Muscle of leg (tissue), 16 donors: Measurements from ENCODE around the gene STK32C. TPM values are rescaled to one million over a fixed set of nuclear protein-coding genes. Genes with fewer than 3 reads are reported as not detected.
"Not testable (repeated sequence)": the region's sequence is repeated elsewhere in the genome, so short reads cannot be mapped to it uniquely, and the experiment has no call there.

ENCODE experiments used
- DNase-seq: peaks from one replicate; pipeline ENCODE4 v3.0.0; 2013
- H3K27ac ChIP-seq: one replicate; pipeline ENCODE4 v1.5.1; 2013; ENCODE audit warnings: mild to moderate bottlenecking, low read length, control low read depth
- H3K27me3 ChIP-seq: one replicate; pipeline ENCODE4 v1.6.1; 2013; ENCODE audit warnings: low read length; ENCODE audit not compliant: control insufficient read depth, insufficient read depth
- H3K36me3 ChIP-seq: one replicate; pipeline ENCODE4 v1.6.1; 2013; ENCODE audit warnings: low read length; ENCODE audit not compliant: control insufficient read depth, insufficient read depth
- H3K4me1 ChIP-seq: one replicate; pipeline ENCODE4 v1.6.1; 2013; ENCODE audit warnings: low read length; ENCODE audit not compliant: control insufficient read depth, insufficient read depth
- H3K4me3 ChIP-seq: one replicate; pipeline ENCODE4 v1.5.1; 2013; ENCODE audit warnings: low read length, control low read depth
- H3K9me3 ChIP-seq: replicated peaks from 2 replicates; pipeline ENCODE4 v1.6.1; 2013; ENCODE audit warnings: low read depth, low read length; ENCODE audit not compliant: control insufficient read depth
- WGBS: methylation state at CpG from one replicate; pipeline ENCODE4 v1.1.5; 2013; ENCODE audit warnings: missing lambda C conversion rate; ENCODE audit not compliant: insufficient coverage; 5-methylcytosine and 5-hydroxymethylcytosine counted together
- long read RNA-seq, 11 donors: transcript quantifications; one replicate each; lab custom pipeline, GENCODE V29; 2026
- polyA plus RNA-seq, 8 donors: library from polyadenylated mRNA; unstranded; fragments of 120-200 nt; gene quantifications; one replicate each; pipeline versions ENCODE4 v1.2.1 to v1.2.3, GENCODE V29; 2013; ENCODE audit warnings: inconsistent platforms in 1 of 8, low replicate concordance in 1 of 8; ENCODE audit not compliant: insufficient read length in 8 of 8, insufficient read depth in 1 of 8
- total RNA-seq: library from RNA; stranded (reverse); fragments of 120-200 nt; gene quantifications from one replicate; pipeline ENCODE4 v1.2.4, GENCODE V29; 2013

STK32C gene
- 9.4 TPM for total RNA-seq
- polyA plus RNA-seq, result 10 to 100 TPM in 7 of 8 donors, 1 to 10 TPM in 1; 9.8 to 14.7 (median 12.7) TPM
- long read RNA-seq, donor 1, partial matches to known transcripts, result 0 of 1 reads
- long read RNA-seq, donor 1, other reads (novel, unspliced or antisense), result 0 of 1 reads
- long read RNA-seq, donor 2, result 0 reads
- long read RNA-seq, donor 3, partial matches to known transcripts, result 0 of 3 reads
- long read RNA-seq, donor 3, other reads (novel, unspliced or antisense), result 0 of 3 reads
- long read RNA-seq, donor 4, partial matches to known transcripts, result 0 of 3 reads
- long read RNA-seq, donor 4, other reads (novel, unspliced or antisense), result 0 of 3 reads
- long read RNA-seq, donor 5, transcript STK32C-202 (2 exons, 733 nt), result major isoform, 5 of 7 reads
- long read RNA-seq, donor 5, partial matches to known transcripts, result 0 of 7 reads
- long read RNA-seq, donor 5, other reads (novel, unspliced or antisense), result 0 of 7 reads
- long read RNA-seq, donor 6, partial matches to known transcripts, result 0 of 4 reads
- long read RNA-seq, donor 6, other reads (novel, unspliced or antisense), result 0 of 4 reads
- long read RNA-seq, donor 7, partial matches to known transcripts, result 0 of 2 reads
- long read RNA-seq, donor 7, other reads (novel, unspliced or antisense), result 0 of 2 reads
- long read RNA-seq, donor 8, partial matches to known transcripts, result 0 of 2 reads
- long read RNA-seq, donor 8, other reads (novel, unspliced or antisense), result 0 of 2 reads
- long read RNA-seq, donor 9, partial matches to known transcripts, result 0 of 2 reads
- long read RNA-seq, donor 9, other reads (novel, unspliced or antisense), result 0 of 2 reads
- long read RNA-seq, donor 10, partial matches to known transcripts, result 0 of 3 reads
- long read RNA-seq, donor 10, other reads (novel, unspliced or antisense), result 0 of 3 reads
- long read RNA-seq, donor 11, result 0 reads

- Histone ChIP-seq H3K27ac (peak within 1 kb of the TSS; percentile 7), H3K9me3 (no peaks in the 10 kb centered on the region), H3K4me1 (peaks cover 17% of the 10 kb centered on the region), H3K36me3 (no peaks in the 10 kb centered on the region), H3K27me3 (peaks cover 39% of the 10 kb centered on the region), H3K4me3 (peak within 1 kb of the TSS; percentile 63)
- WGBS, result under 1% methylated on average over 55 of the region's 84 CpGs
- DNase-seq, result peak; percentile 92
Measured at GRCh38 chr10:132307823-132308586, at the start of gene STK32C. TSS of gene STK32C (minus strand) at chr10:132307950. CDS start at chr10:132307833, 117 bp downstream.

GRCh38 chr10:132356621-132357195, 49.0 kb upstream of the STK32C start:
- Histone ChIP-seq H3K36me3 (peaks cover 17% of the 10 kb centered on the region), H3K27ac (no peak overlapping the region), H3K27me3 (no peaks in the 10 kb centered on the region), H3K9me3 (no peaks in the 10 kb centered on the region), H3K4me1 (no peaks in the 10 kb centered on the region), H3K4me3 (no peak overlapping the region)
- DNase-seq, result no peak
- 94% methylated on average over 7 of the region's 12 CpGs for WGBS

- no peak for DNase-seq
- Histone ChIP-seq H3K4me1 (no peaks in the 10 kb centered on the region), H3K36me3 (peaks cover 17% of the 10 kb centered on the region), H3K4me3 (no peak overlapping the region), H3K9me3 (no peaks in the 10 kb centered on the region), H3K27me3 (no peaks in the 10 kb centered on the region), H3K27ac (no peak overlapping the region)
- 84% methylated on average over 2 of the region's 13 CpGs for WGBS
Measured at GRCh38 chr10:132355754-132356153, 48.0 kb upstream of the STK32C start.

GRCh38 chr10:132355297-132355696, 47.5 kb upstream of the STK32C start:
- H3K36me3 ChIP-seq, result peaks cover 17% of the 10 kb centered on the region
- no peaks in the 10 kb centered on the region for H3K4me1 ChIP-seq
- no peak overlapping the region for H3K27ac ChIP-seq
- no peaks in the 10 kb centered on the region for H3K27me3 ChIP-seq
- no peak overlapping the region for H3K4me3 ChIP-seq
- WGBS, result 90% methylated on average over 14 of the region's 17 CpGs
- DNase-seq, result no peak
- no peaks in the 10 kb centered on the region for H3K9me3 ChIP-seq

- Histone ChIP-seq H3K36me3 (peaks cover 17% of the 10 kb centered on the region), H3K27ac (no peak overlapping the region), H3K27me3 (no peaks in the 10 kb centered on the region), H3K9me3 (no peaks in the 10 kb centered on the region), H3K4me1 (no peaks in the 10 kb centered on the region), H3K4me3 (no peak overlapping the region)
- DNase-seq, result no peak
- 86% methylated on average over 17 of the region's 32 CpGs for WGBS
Measured at GRCh38 chr10:132354356-132355094, 46.8 kb upstream of the STK32C start.

GRCh38 chr10:132353456-132354355, 46.0 kb upstream of the STK32C start:
- WGBS, result 92% methylated on average over 17 of the region's 20 CpGs

GRCh38 chr10:132352462-132353308, 44.9 kb upstream of the STK32C start:
- not testable (repeated sequence) for H3K9me3 ChIP-seq, H3K27ac ChIP-seq, H3K4me1 ChIP-seq, H3K27me3 ChIP-seq, H3K4me3 ChIP-seq
- H3K36me3 ChIP-seq, result peaks cover 33% of the 10 kb centered on the region
- DNase-seq, result peak; percentile 55
- 40% methylated on average over 28 of the region's 44 CpGs for WGBS

More at GRCh38 chr10:132353456-132354355, 46.0 kb upstream of the STK32C start:
- Histone ChIP-seq H3K4me3 (no peak overlapping the region), H3K36me3 (peaks cover 24% of the 10 kb centered on the region), H3K4me1 (no peaks in the 10 kb centered on the region), H3K27me3 (no peaks in the 10 kb centered on the region), H3K9me3 (no peaks in the 10 kb centered on the region), H3K27ac (no peak overlapping the region)
- no peak for DNase-seq

GRCh38 chr10:132351611-132352010, 43.9 kb upstream of the STK32C start:
- H3K4me3 ChIP-seq, result no peak overlapping the region
- peaks cover 29% of the 10 kb centered on the region for H3K36me3 ChIP-seq
- no peak for DNase-seq
- no peaks in the 10 kb centered on the region for H3K27me3 ChIP-seq
- H3K27ac ChIP-seq, result no peak overlapping the region
- no peaks in the 10 kb centered on the region for H3K9me3 ChIP-seq
- no peaks in the 10 kb centered on the region for H3K4me1 ChIP-seq
- 84% methylated on average over 21 of the region's 25 CpGs for whole genome bisulfite sequencing
